IPS-20b (cell line): Measurements from ENCODE around the gene C3orf22.

ENCODE experiments used
- H3K27ac ChIP-seq: one replicate; pipeline ENCODE4 v1.5.1; 2013; ENCODE audit warnings: low read length
- H3K27me3 ChIP-seq: 2 replicates; pipeline ENCODE4 v1.6.1; 2013; ENCODE audit warnings: mild to moderate bottlenecking, low read length, inconsistent platforms; ENCODE audit not compliant: insufficient read depth
- H3K36me3 ChIP-seq: 2 replicates; pipeline ENCODE4 v1.6.1; 2013; ENCODE audit warnings: low read depth, mild to moderate bottlenecking, inconsistent platforms, low read length, moderate library complexity; ENCODE audit not compliant: insufficient read depth
- H3K4me1 ChIP-seq: 2 replicates; pipeline ENCODE4 v1.6.1; 2013; ENCODE audit warnings: mild to moderate bottlenecking, control low read depth, inconsistent platforms, low read length, moderate library complexity; ENCODE audit not compliant: insufficient read depth
- H3K4me3 ChIP-seq: 2 replicates; pipeline ENCODE4 v1.5.1; 2013; ENCODE audit warnings: mild to moderate bottlenecking, low read length, inconsistent platforms
- H3K9ac ChIP-seq: 2 replicates; pipeline ENCODE4 v1.6.1; 2013; ENCODE audit warnings: low read depth, mild to moderate bottlenecking, inconsistent platforms, low read length, moderate library complexity
- H3K9me3 ChIP-seq: 2 replicates; pipeline ENCODE4 v1.6.1; 2013; ENCODE audit warnings: mild to moderate bottlenecking, low read depth, low read length, inconsistent platforms; ENCODE audit not compliant: insufficient read depth

Gene C3orf22

GRCh38 chr3:126528800-126529541 lies 29.8 kb downstream of the C3orf22 start:
- Histone ChIP-seq H3K27me3 (peaks cover 28% of the 10 kb centered on the region), H3K4me3 (no peak overlapping the region), H3K4me1 (no peaks in the 10 kb centered on the region), H3K9ac (no peak overlapping the region), H3K36me3 (no peaks in the 10 kb centered on the region), H3K27ac (no peak overlapping the region), H3K9me3 (no peaks in the 10 kb centered on the region)

GRCh38 chr3:126528419-126528799 lies 30.3 kb downstream of the C3orf22 start:
- H3K36me3 ChIP-seq, result no peaks in the 10 kb centered on the region
- H3K9me3 ChIP-seq, result no peaks in the 10 kb centered on the region
- H3K9ac ChIP-seq, result no peak overlapping the region
- no peak overlapping the region for H3K4me3 ChIP-seq
- H3K27me3 ChIP-seq, result peaks cover 28% of the 10 kb centered on the region
- no peaks in the 10 kb centered on the region for H3K4me1 ChIP-seq
- H3K27ac ChIP-seq, result no peak overlapping the region

GRCh38 chr3:126527455-126528211 lies 31.1 kb downstream of the C3orf22 start:
- H3K27me3 ChIP-seq, result peaks cover 31% of the 10 kb centered on the region
- no peak overlapping the region for H3K4me3 ChIP-seq
- H3K4me1 ChIP-seq, result no peaks in the 10 kb centered on the region
- H3K36me3 ChIP-seq, result no peaks in the 10 kb centered on the region
- no peaks in the 10 kb centered on the region for H3K9me3 ChIP-seq
- no peak overlapping the region for H3K9ac ChIP-seq
- H3K27ac ChIP-seq, result no peak overlapping the region

GRCh38 chr3:126527006-126527405 lies 31.7 kb downstream of the C3orf22 start:
- Histone ChIP-seq H3K9me3 (no peaks in the 10 kb centered on the region), H3K4me3 (no peak overlapping the region), H3K36me3 (no peaks in the 10 kb centered on the region), H3K9ac (no peak overlapping the region), H3K4me1 (no peaks in the 10 kb centered on the region), H3K27me3 (peaks cover 34% of the 10 kb centered on the region), H3K27ac (no peak overlapping the region)

GRCh38 chr3:126526668-126527005 lies 32.1 kb downstream of the C3orf22 start:
- H3K27ac ChIP-seq, result no peak overlapping the region
- no peaks in the 10 kb centered on the region for H3K36me3 ChIP-seq
- H3K4me3 ChIP-seq, result no peak overlapping the region
- H3K9ac ChIP-seq, result no peak overlapping the region
- H3K27me3 ChIP-seq, result peaks cover 34% of the 10 kb centered on the region
- H3K4me1 ChIP-seq, result no peaks in the 10 kb centered on the region
- H3K9me3 ChIP-seq, result no peaks in the 10 kb centered on the region

- Histone ChIP-seq H3K9ac (no peak overlapping the region), H3K9me3 (no peaks in the 10 kb centered on the region), H3K27ac (no peak overlapping the region), H3K36me3 (no peaks in the 10 kb centered on the region), H3K4me1 (no peaks in the 10 kb centered on the region), H3K4me3 (no peak overlapping the region), H3K27me3 (peaks cover 34% of the 10 kb centered on the region)
Observed at GRCh38 chr3:126525853-126526667, 32.7 kb downstream of the C3orf22 start.

GRCh38 chr3:126525091-126525852 lies 33.5 kb downstream of the C3orf22 start:
- Histone ChIP-seq H3K36me3 (no peaks in the 10 kb centered on the region), H3K9ac (no peak overlapping the region), H3K4me1 (no peaks in the 10 kb centered on the region)

GRCh38 chr3:126524429-126524988 lies 34.2 kb downstream of the C3orf22 start:
- H3K4me1 ChIP-seq, result no peaks in the 10 kb centered on the region
- peaks cover 34% of the 10 kb centered on the region for H3K27me3 ChIP-seq
- H3K9me3 ChIP-seq, result no peaks in the 10 kb centered on the region
- peak overlapping the region; percentile 59; the same call in 1 of the 2 replicates for H3K9ac ChIP-seq
- H3K4me3 ChIP-seq, result peak overlapping the region; percentile 77; the same call in 1 of the 2 replicates
- no peak overlapping the region for H3K27ac ChIP-seq
- H3K36me3 ChIP-seq, result no peaks in the 10 kb centered on the region

More at GRCh38 chr3:126525091-126525852, 33.5 kb downstream of the C3orf22 start:
- H3K27me3 ChIP-seq, result peaks cover 34% of the 10 kb centered on the region
- no peak overlapping the region for H3K27ac ChIP-seq
- 0 out of 2 replicates have a peak overlapping the region, but pooled peaks have one; percentile 77 for H3K4me3 ChIP-seq
- no peaks in the 10 kb centered on the region for H3K9me3 ChIP-seq

GRCh38 chr3:126523745-126524428 lies 34.8 kb downstream of the C3orf22 start, which contains the start of gene CHST13:
TSS of gene CHST13 (plus strand) at chr3:126524155. CDS start at chr3:126524333, 178 bp downstream.
- H3K27me3 ChIP-seq, result peaks cover 34% of the 10 kb centered on the region
- H3K36me3 ChIP-seq, result no peaks in the 10 kb centered on the region
- no peaks in the 10 kb centered on the region for H3K9me3 ChIP-seq
- H3K4me3 ChIP-seq, result peak within 1 kb of the TSS; percentile 77; the same call in 1 of the 2 replicates
- no peaks in the 10 kb centered on the region for H3K4me1 ChIP-seq
- no peak within 1 kb of the TSS for H3K27ac ChIP-seq
- H3K9ac ChIP-seq, result peak within 1 kb of the TSS; percentile 59; the same call in 1 of the 2 replicates

- no peaks in the 10 kb centered on the region for H3K36me3 ChIP-seq
- no peak overlapping the region for H3K9ac ChIP-seq
- H3K27ac ChIP-seq, result no peak overlapping the region
- H3K9me3 ChIP-seq, result no peaks in the 10 kb centered on the region
- H3K4me3 ChIP-seq, result no peak overlapping the region
- peaks cover 34% of the 10 kb centered on the region for H3K27me3 ChIP-seq
- H3K4me1 ChIP-seq, result no peaks in the 10 kb centered on the region
Observed at GRCh38 chr3:126522363-126522788, 36.4 kb downstream of the C3orf22 start.
